ENCODE data around the gene COMMD7.
"Not testable (repeated sequence)": the region's sequence is repeated elsewhere in the genome, so short reads cannot be mapped to it uniquely, and the experiment has no call there.

The COMMD7 gene

GRCh38 chr20:32743237-32744112, at the start of gene COMMD7:
Gene COMMD7 (minus strand): TSS chr20:32743467. CDS start chr20:32743391, 76 bp downstream.
- DNase-seq, result peak; percentile 81

- DNase-seq, result no peak
Observed at GRCh38 chr20:32792731-32793458, 49.6 kb upstream of the COMMD7 start.

DNA sequence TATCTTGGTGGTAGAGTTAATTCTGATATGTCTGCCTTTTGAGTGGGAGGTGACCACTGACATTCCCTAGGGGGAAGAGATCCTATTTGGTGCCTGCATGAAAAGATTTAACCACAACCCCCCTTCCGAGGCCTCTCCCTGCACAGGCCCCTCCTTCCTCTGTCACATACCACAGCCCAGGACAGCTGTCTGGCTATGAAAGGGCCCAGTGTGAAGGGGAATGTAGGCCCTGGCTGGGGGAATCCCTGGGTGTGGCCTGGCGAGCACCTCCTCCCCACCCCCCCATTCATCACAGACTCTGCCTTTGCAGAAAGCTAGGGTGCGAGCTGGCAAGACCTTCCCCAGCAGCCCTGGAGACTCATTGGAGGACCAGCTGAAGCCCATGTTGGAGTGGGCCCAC, 49.0 kb upstream of the COMMD7 start:
- DNase-seq, result no peak

DNA sequence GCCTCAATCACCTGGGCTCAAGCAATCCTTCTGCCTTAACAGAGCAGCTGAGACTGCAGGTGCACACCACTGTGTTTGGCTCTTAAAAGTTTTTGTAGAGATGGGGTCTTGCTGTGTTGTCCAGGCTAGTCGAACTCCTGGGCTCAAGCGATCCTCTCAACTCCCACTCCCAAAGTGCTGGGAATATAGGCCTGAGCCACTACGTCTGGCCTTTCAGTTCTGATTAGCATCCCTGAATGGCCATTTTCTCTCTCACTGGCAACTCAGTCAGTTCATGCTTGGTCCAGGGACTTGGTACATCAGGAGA, 47.4 kb upstream of the COMMD7 start:
- no peak for DNase-seq

DNA sequence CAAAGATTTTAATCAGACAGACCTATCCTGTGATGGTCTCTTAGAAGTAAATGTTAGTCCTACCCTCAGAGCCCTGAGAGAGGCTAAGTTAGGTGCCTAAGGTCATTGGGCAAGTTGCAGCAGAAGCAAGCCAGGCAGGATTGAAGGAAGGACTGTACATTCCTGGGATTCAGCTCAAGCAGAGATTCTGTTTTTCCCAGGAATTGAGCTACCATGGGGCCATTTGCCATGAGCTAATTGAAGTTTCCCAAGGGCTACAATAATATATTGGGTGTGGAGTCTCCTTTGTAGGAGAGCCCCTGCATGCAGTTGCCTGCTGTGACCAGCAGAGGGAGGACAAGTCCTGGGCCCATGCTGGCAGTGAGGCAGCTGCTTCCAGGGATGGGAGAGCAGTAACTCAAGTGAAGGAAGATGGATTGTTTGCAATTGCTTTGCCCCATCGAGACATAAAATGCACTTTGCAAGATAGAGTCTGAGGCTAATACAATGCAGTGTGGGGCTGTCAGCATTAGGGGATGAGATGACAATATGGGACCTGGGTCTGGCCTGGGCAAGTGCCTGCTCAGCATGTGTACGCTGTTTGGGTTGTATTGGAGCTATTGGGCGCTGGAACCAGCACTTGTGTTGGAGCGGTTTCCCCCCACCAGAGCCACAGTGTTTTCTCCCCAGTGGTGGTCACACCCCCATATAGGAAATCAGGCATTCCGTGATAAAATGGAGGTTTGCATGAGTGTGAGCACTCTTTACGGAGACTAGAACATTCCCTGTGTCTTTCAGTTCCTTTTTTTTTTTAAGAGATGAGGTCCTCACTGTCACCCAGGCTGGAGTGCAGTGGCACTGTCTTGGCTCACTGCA, 46.9 kb upstream of the COMMD7 start:
- DNase-seq, result peak; percentile 75

- DNase-seq, result no peak
Observed at GRCh38 chr20:32787168-32787567, 43.9 kb upstream of the COMMD7 start.

- DNase-seq, result no peak
Observed at GRCh38 chr20:32786059-32786760, 42.9 kb upstream of the COMMD7 start.

DNA sequence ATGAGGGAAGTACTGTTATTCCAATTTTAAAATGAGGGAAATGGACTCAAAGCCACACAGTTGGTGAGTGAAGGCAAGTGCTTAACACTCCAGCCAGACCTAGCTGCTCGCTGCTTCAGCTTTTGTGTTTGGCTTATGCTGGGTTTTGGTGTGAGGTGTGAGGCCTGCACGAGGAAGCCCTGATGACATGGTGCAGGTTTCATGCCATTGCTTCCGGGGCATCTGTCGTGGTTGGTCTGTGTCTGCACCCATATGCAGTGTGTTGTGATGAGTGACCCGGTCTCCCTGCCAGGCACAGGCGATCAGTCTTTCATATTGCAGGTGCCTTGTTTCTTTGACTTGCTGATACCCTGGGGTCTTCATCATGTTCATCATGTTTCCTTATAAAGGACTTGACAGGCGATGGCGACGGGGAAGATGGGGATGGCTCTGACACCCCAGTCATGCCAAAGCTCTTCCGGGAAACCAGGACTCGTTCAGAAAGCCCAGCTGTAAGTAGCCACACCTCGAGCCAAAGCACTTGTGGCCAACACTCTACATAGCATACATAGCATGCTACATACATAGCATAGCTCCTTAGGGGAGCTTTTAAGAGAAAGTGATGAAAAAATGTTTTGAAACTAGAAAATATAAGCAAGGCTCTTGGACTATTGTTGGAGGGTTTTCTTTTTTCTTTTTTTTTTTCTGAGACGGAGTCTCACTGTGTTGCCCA, 41.3 kb upstream of the COMMD7 start:
- DNase-seq, result no peak

- peak; percentile 97 for DNase-seq
Observed at GRCh38 chr20:32780749-32781655, 37.7 kb upstream of the COMMD7 start.

DNA sequence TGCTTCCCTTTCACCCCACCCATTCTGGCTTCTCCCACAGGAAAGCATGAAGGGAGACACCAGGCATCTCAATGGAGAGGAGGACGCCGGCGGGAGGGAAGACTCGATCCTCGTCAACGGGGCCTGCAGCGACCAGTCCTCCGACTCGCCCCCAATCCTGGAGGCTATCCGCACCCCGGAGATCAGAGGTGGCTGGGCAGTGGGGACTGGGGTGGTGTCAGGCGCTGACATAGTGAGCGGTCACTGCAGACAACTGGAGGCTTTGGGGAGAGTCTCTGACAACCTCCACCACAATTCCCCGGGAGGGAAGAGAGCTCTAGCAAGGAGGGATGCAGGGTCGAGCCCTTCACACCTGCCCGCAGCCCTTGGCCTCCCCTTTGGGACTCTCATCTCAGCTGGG, 37.0 kb upstream of the COMMD7 start:
- no peak for DNase-seq

GRCh38 chr20:32779500-32780211, 36.4 kb upstream of the COMMD7 start:
- peak; percentile 31 for DNase-seq

- no peak for DNase-seq
Observed at GRCh38 chr20:32777177-32777956, 34.1 kb upstream of the COMMD7 start.

- no peak for DNase-seq
Observed at GRCh38 chr20:32775336-32775991, 32.2 kb upstream of the COMMD7 start.

DNA sequence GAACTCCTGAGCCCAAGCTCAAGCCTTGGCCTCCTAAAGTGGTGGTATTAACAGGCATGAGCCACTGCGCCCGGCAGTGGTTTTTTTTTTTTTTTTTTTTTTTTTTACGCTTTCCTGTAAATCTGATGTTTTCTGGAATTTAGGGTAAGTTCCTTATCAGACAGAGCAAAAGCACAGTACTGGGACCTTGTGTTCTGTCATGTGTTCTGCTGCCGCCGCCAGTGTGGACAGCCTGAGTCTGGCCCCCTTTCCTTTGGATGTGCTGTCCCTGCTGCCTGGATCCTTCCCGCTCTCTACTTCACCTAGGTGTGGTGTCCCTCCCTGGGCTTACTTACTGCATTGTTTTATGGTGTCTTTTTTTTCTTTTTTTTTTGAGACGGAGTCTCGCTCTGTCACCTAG, 30.6 kb upstream of the COMMD7 start:
- DNase-seq, result no peak

DNA sequence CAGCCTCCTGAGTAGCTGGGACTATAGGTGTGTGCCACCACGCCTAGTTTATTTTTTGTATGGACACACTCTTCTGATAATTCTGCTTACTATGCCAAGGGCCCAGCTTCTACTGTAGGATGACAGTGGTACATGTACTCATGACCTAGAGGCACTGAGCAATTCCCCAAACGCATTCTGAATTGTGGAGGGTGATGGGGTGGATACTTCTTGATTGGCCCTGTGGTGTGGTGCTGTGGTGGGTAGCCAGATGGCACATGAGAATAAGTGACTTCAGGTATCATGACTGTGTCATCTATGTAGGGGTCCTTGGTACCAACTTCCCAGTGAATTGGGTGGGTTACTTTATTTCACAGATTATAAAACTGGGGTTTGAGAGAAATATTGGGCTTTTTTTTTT, 30.0 kb upstream of the COMMD7 start:
- no peak for DNase-seq

DNA sequence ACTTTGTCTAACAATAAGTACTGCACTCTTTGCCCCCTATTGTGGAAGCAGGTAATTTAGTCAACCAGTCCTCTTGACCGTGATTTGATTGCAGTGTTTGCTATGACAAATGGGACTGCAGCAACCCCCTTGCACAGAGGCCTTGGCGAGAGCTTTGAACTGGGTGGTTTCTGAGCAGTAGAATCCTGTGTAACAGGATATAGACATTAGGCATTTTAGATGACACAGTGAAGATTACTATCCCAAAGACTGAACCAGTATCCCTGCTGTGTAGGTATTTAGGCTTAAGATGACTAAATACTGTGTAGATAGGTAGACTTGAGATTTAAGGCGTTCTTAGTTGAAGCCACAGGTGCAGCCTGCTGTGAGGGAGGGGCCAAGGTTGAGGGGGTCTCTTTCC, 28.8 kb upstream of the COMMD7 start:
- DNase-seq, result no peak

DNA sequence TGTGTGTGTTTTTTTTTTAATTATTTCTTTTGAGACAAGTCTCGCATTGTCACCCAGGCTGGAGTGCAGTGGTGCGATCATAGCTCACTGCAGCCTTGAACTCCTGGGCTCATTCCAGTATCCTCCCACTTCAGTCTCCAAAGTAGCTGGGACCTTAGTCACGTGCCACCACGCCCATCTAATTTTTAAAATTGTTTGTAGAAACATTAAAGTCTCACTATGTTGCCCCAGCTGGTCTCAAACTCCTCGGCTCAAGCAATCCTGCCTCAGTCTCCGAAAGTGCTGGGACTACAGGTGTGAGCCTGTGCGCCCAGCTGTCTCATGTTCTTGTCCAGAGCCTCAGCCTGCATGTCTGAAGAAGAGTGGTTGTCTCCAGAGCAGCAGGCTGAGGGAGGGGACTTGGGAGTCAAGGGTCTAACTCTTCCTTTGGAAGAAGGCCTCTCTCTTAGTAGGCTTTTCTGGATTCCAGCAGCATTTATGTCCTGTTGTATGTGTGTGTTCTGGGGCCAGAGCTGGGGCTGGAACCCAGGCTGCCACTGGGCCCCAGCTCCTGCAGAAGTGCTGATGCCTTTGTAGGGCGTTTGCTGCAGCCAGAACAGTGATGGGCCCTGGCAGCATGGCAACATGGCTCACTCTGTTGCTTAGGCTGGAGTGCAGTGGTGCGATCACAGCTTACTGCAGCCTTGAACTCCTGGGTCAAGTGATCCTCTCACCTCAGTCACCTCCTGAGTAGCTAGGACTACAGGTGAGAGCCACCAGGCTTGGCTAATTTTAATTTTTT, 24.3 kb upstream of the COMMD7 start:
- DNase-seq, result no peak

- not testable (repeated sequence) for DNase-seq
Observed at GRCh38 chr20:32765230-32765875, 22.1 kb upstream of the COMMD7 start.

Measured in NCI-H345 (cell line).